Small intestine (tissue), 7 donors: ENCODE measurements around the gene CEP63. TPM values are rescaled to one million over a fixed set of nuclear protein-coding genes. Genes with fewer than 3 reads are reported as not detected.
"Not testable (repeated sequence)": the region's sequence is repeated elsewhere in the genome, so short reads cannot be mapped to it uniquely, and the experiment has no call there.

Source experiments
- DNase-seq, 2 donors: peaks; one replicate each; pipeline versions ENCODE4 v3.0.0 to v3.0.0-alpha.2; 2013
- FAIRE-seq: peaks from 2 replicates; lab custom pipeline; 2012; peaks lifted over from hg19 to GRCh38; lab: Jason Lieb, UNC
- H3K27ac ChIP-seq, 3 donors: one replicate each; pipeline ENCODE4 v1.5.1; 2013; ENCODE audit warnings: low read length in 2 of 3, mild to moderate bottlenecking in 2 of 3, control low read depth in 1 of 3, inconsistent platforms in 1 of 3, low read depth in 1 of 3, moderate library complexity in 1 of 3
- H3K27me3 ChIP-seq, 3 donors: one replicate each; pipeline ENCODE4 v1.6.1; 2013; ENCODE audit warnings: low read length in 3 of 3, inconsistent platforms in 1 of 3; ENCODE audit not compliant: control insufficient read depth in 3 of 3, insufficient read depth in 3 of 3
- H3K36me3 ChIP-seq, 3 donors: one replicate each; pipeline ENCODE4 v1.6.1; 2013; ENCODE audit warnings: low read length in 3 of 3, inconsistent platforms in 1 of 3, low read depth in 1 of 3, mild to moderate bottlenecking in 1 of 3, moderate library complexity in 1 of 3; ENCODE audit not compliant: control insufficient read depth in 3 of 3, insufficient read depth in 2 of 3
- H3K4me1 ChIP-seq, 3 donors: one replicate each; pipeline ENCODE4 v1.6.1; 2013; ENCODE audit warnings: low read length in 2 of 3, inconsistent platforms in 1 of 3, low read depth in 1 of 3, mild to moderate bottlenecking in 1 of 3, moderate library complexity in 1 of 3; ENCODE audit not compliant: control insufficient read depth in 3 of 3, insufficient read depth in 2 of 3
- H3K4me3 ChIP-seq, 3 donors: one replicate each; pipeline ENCODE4 v1.5.1; 2013; ENCODE audit warnings: low read length in 3 of 3, control low read depth in 1 of 3, inconsistent platforms in 1 of 3, low read depth in 1 of 3, mild to moderate bottlenecking in 1 of 3, moderate library complexity in 1 of 3
- H3K9me3 ChIP-seq, 2 donors: one replicate each; pipeline ENCODE4 v1.6.1; 2013; ENCODE audit warnings: low read depth in 1 of 2, low read length in 1 of 2; ENCODE audit not compliant: control insufficient read depth in 2 of 2, insufficient read depth in 1 of 2
- WGBS, 3 donors: extraction: QIAGEN DNeasy Blood & Tissue Kit; methylation state at CpG; one replicate each; pipeline ENCODE4 v1.1.7; 2013; 5-methylcytosine and 5-hydroxymethylcytosine counted together
- polyA plus RNA-seq, 4 donors: library from polyadenylated mRNA; stranded (reverse) in 3 of 4; unstranded in 1 of 4; fragments of 200-250 nt in 3 of 4; fragments of 120-200 nt in 1 of 4; gene quantifications; one replicate each; pipeline versions ENCODE4 v1.2.1 to v1.2.3, GENCODE V29; 2013
- donor health status: healthy with polysubstance abuse.
- donor health status: control.
- donor health status: control.
- donor health status: Bipolar disorder and iron deficiency.
- donor health status: healthy.

CEP63 gene
- polyA plus RNA-seq, 4 donors = 10.3 to 27.0 (median 13.9) TPM

DNA sequence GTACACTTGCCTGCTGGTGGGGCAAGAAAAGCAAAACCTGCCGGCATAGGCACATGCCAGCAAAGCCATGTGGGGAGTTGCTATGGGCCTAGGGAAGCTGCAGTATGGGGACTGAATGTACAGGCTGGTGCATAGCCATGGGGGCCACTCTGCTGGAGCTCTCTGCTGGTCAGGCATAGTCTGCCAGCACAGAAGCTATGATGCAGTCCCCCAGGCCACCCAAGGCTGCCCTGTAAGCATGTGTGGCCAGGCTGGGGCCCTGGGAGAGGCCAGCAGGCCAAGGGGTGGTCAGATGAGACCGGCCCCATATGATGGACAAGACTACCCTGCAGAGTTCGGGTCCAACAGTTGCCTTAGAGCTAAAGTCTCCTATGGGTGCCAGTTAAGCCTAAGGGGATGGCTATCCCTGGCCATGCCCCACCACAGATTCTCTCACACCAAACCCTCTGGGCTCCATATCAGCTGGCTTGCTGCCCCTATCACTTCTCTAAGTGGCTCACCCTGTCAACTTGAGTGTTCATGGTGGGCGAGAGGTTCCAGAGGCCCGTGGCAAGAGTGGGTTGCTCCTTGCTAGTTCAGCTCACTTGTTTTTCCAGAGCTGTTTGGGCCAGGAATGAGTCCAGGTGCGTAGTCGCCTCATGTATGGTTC lies 41.8 kb downstream of the CEP63 start:
- peaks cover 0 to 3% (median 2%) of the 10 kb centered on the region in 3 donors for H3K36me3 ChIP-seq
- FAIRE-seq (no peak), DNase-seq (no peak)

DNA sequence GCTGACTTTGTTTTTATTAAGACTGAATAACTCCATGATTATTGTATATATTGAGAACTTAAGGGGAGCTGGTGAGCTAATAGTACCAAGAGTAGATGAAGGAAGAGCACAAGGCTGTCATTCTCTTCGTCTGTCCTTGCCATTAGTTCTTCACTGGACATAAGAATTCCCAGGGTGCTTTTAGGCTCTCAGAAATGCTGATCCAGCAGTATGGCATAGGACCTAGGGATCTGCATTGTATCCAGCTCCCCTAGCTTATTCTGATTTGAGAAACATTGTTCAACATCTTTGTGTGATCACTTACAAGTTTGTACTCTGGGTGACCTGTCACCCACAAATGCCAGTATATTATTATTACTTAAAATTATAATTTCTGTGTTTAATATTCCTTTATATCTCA lies 47.6 kb downstream of the CEP63 start:
- WGBS, 3 donors = 80 to 96% (median 82%) methylated on average over 1 of the region's 1 CpG
- Histone ChIP-seq H3K4me3 (no peak overlapping the region), H3K27me3 (no peaks in the 10 kb centered on the region), H3K36me3 (peaks cover 0 to 10% (median 10%) of the 10 kb centered on the region in 3 donors), H3K9me3 (no peaks in the 10 kb centered on the region), H3K27ac (no peak overlapping the region), H3K4me1 (no peaks in the 10 kb centered on the region)
- DNase-seq = no peak
- FAIRE-seq = no peak

More for the DNA sequence above, 41.8 kb downstream of the CEP63 start:
- WGBS, 3 donors = 96 to 98% (median 98%) methylated on average over 7 of the region's 7 CpGs
- H3K27me3 ChIP-seq = no peaks in the 10 kb centered on the region
- no peak overlapping the region for H3K27ac ChIP-seq
- H3K4me3 ChIP-seq = no peak overlapping the region
- peaks cover 0 to 16% of the 10 kb centered on the region in 2 donors for H3K9me3 ChIP-seq
- H3K4me1 ChIP-seq = no peaks in the 10 kb centered on the region

DNA sequence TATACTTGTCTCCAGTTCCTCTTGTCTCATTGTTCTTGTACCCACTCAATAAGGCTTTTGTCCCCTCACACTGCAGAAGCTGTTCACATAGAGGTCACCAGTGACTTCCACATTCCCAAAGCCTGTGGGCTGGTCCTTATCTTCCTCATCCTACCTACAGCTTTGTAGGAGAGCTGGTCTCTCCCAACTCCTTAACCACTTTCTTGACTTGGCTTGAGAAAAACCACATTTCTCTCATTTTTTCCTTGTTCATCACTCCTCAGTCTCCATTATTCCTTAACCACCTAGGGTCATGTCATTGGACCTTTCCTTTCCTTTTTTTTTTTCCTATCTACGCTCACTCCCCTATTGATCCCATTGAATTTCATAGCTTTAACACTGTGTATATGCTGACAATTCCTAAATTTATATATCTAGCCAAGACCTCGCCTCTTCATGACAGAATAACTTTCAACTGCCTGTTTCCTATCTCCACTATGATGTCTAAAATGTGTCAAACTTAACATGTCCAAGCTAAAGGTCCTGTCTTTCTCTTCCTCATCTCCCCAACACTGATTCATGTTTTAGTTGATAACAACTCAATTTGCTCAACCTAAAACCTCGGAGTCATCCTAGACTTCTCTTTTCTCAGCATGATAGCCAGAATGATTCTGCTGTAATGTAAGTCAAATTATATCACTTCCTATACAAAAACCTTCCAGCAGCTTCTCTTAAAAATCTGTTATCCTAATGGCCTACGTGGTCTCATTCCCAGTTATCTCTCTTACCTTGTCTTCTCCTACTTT lies 49.5 kb downstream of the CEP63 start:
- no peak overlapping the region for H3K4me3 ChIP-seq
- no peaks in the 10 kb centered on the region for H3K4me1 ChIP-seq
- WGBS, 3 donors = 90 to 94% (median 93%) methylated on average over 4 of the region's 4 CpGs
- FAIRE-seq (no peak), DNase-seq (no peak)
- peaks cover 0 to 10% (median 10%) of the 10 kb centered on the region in 3 donors for H3K36me3 ChIP-seq
- no peak overlapping the region for H3K27ac ChIP-seq
- no peaks in the 10 kb centered on the region for H3K27me3 ChIP-seq
- H3K9me3 ChIP-seq = no peaks in the 10 kb centered on the region

GRCh38 chr3:134536781-134537180 lies 50.9 kb downstream of the CEP63 start:
- FAIRE-seq = no peak
- no peak for DNase-seq
- 86 to 98% (median 96%) methylated on average over 5 of the region's 5 CpGs for WGBS, 3 donors

DNA sequence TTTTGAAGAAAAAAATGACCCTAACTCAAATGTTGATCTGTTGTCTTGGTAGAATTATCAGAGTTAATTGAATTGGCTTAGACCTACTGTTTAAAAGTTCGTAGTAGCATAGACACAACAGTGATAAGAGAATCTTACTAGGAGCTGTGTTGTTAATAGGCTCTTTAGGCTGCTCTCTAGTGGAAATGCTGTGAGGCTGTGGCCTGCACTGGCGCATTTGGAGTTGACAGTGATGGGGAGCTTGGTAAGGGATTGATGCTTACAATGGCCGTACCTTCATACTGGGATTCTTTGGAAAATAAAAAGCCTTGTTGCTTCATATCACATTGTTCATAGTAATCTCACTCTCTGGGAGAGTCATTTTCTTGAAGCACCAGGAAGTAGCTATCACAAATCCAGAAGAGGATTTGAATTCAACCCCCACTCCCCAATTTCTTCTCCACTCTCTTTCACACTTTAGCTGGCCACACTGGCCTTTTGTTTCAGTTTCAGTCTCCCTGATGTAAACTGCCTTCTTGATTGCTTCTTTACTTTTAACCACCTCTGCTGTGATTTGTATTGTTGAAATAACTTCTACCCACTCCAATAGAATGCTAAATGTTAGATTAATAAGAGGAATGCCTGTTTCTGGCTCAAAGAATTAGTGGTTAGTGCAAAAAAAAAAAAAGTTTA lies 56.6 kb downstream of the CEP63 start:
- WGBS, 3 donors = 60 to 69% (median 63%) methylated on average over 3 of the region's 3 CpGs
- Histone ChIP-seq H3K9me3 (no peaks in the 10 kb centered on the region), H3K4me3 (no peak overlapping the region), H3K36me3 (peaks cover 5 to 16% (median 11%) of the 10 kb centered on the region in 3 donors), H3K27ac (no peak overlapping the region), H3K4me1 (peaks cover 0 to 3% (median 0%) of the 10 kb centered on the region in 3 donors), H3K27me3 (no peaks in the 10 kb centered on the region)
- FAIRE-seq (no peak), DNase-seq (no peak)

More at GRCh38 chr3:134536781-134537180, 50.9 kb downstream of the CEP63 start:
- Histone ChIP-seq H3K4me3 (no peak overlapping the region), H3K27ac (no peak overlapping the region), H3K36me3 (peaks cover 0 to 17% (median 13%) of the 10 kb centered on the region in 3 donors), H3K4me1 (no peaks in the 10 kb centered on the region), H3K27me3 (no peaks in the 10 kb centered on the region), H3K9me3 (no peaks in the 10 kb centered on the region)

DNA sequence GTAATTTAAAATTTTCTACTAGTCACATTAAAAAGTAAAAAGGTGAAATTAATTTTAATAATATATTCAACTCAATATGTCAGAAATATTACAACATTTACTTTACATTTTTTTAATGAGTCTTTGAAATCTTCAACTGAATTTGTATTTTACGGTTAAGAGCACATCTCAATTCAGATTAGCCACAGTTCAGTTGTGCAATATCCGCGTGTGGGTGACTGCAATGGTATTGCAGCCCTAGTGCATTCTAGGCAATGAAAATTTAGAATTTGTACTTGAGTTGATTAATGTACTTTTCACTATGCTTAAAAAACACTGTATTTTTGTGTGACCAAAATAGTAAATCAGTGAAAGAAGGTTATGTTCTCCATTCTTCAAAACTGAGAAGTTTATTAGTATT lies 57.3 kb downstream of the CEP63 start:
- no peaks in the 10 kb centered on the region for H3K27me3 ChIP-seq
- peaks cover 5 to 13% (median 9%) of the 10 kb centered on the region in 3 donors for H3K36me3 ChIP-seq
- no peak overlapping the region for H3K4me3 ChIP-seq
- FAIRE-seq = no peak
- no peaks in the 10 kb centered on the region for H3K9me3 ChIP-seq
- H3K27ac ChIP-seq = no peak overlapping the region
- DNase-seq = no peak
- 86 to 91% (median 86%) methylated on average over 3 of the region's 3 CpGs for whole genome bisulfite sequencing, 3 donors
- H3K4me1 ChIP-seq = peaks cover 0 to 3% (median 0%) of the 10 kb centered on the region in 3 donors

DNA sequence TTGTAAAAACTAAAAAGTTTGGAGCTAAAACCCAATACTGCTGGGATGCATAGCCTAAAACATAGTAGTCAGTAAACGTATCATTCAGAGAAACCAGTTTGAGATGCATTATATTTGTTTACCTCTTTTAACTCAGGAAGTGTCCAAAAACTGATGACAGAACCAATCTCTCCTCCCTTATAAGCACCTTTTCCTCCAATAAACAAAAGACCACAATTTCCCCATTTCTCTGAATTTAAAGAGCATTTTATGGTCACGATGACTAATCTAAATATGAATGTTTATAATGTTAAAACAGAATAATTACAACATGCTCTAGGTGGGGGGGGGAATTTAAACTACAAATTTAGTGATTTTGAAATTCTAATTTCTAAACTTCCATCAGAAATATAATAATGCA lies 58.5 kb downstream of the CEP63 start:
- Histone ChIP-seq H3K9me3 (no peaks in the 10 kb centered on the region), H3K27me3 (no peaks in the 10 kb centered on the region), H3K4me3 (no peak overlapping the region), H3K27ac (no peak overlapping the region), H3K36me3 (peaks cover 5 to 13% (median 9%) of the 10 kb centered on the region in 3 donors), H3K4me1 (peaks cover 0 to 3% (median 0%) of the 10 kb centered on the region in 3 donors)
- WGBS, 3 donors = 81 to 95% (median 86%) methylated on average over 2 of the region's 2 CpGs
- no peak for FAIRE-seq
- no peak for DNase-seq

- H3K9me3 ChIP-seq, H3K4me1 ChIP-seq, FAIRE-seq, H3K27ac ChIP-seq, H3K27me3 ChIP-seq, H3K4me3 ChIP-seq, DNase-seq: not testable (repeated sequence)
- WGBS, 3 donors = 92 to 94% (median 94%) methylated on average over 12 of the region's 12 CpGs
- peaks cover 5 to 13% (median 9%) of the 10 kb centered on the region in 3 donors for H3K36me3 ChIP-seq
These were observed 58.9 kb downstream of the CEP63 start for GRCh38 chr3:134544783-134545182.
